ENCODE data around the gene MGRN1. TPM values are rescaled to one million over a fixed set of nuclear protein-coding genes. Genes with fewer than 3 reads are reported as not detected.

Gene MGRN1
- total RNA-seq, 4 donors from 2014 or later, result 40.3 to 75.6 (median 48.5) TPM

GRCh38 chr16:4641895-4642294 lies 17.3 kb downstream of the MGRN1 start:
- no peak for DNase-seq (ENCODE audit: extremely low spot score)
- H3K4me3 ChIP-seq, result no peak overlapping the region
- peaks cover 0 to 43% (median 6%) of the 10 kb centered on the region in 4 donors for H3K36me3 ChIP-seq
- intact Hi-C loops (cut with DNase I), result no loop called here
- WGBS, result 91% methylated on average over 14 of the region's 14 CpGs
- peaks cover 6 to 46% (median 26%) of the 10 kb centered on the region in 4 donors for H3K4me1 ChIP-seq
- H3K27ac ChIP-seq (replicated peaks in 1 of 4), result no peak overlapping the region
- no peaks in the 10 kb centered on the region for H3K27me3 ChIP-seq
- no peaks in the 10 kb centered on the region for H3K9me3 ChIP-seq
- TF ChIP-seq EP300 (IDR thresholded peaks at IDR 0.05) (no peak), CTCF (IDR thresholded peaks at IDR 0.05) (no peak), POLR2A (IDR thresholded peaks at IDR 0.05; ENCODE audit: low read depth) (no peak), POLR2AphosphoS5 (IDR thresholded peaks at IDR 0.05) (no peak)

GRCh38 chr16:4646773-4647643 lies 22.4 kb downstream of the MGRN1 start:
- H3K4me1 ChIP-seq, result peaks cover 0 to 12% (median 3%) of the 10 kb centered on the region in 4 donors
- no peak overlapping the region for H3K4me3 ChIP-seq
- H3K9me3 ChIP-seq, result no peaks in the 10 kb centered on the region
- 97% methylated on average over 9 of the region's 22 CpGs for WGBS
- H3K27me3 ChIP-seq, result no peaks in the 10 kb centered on the region
- intact Hi-C loops (cut with DNase I), result no loop called here
- TF ChIP-seq EP300 (IDR thresholded peaks at IDR 0.05) (no peak), CTCF (IDR thresholded peaks at IDR 0.05) (no peak), POLR2A (IDR thresholded peaks at IDR 0.05; ENCODE audit: low read depth) (no peak), POLR2AphosphoS5 (IDR thresholded peaks at IDR 0.05) (no peak)
- peaks cover 10 to 49% (median 27%) of the 10 kb centered on the region in 4 donors for H3K36me3 ChIP-seq
- no peak for DNase-seq (ENCODE audit: extremely low spot score)
- H3K27ac ChIP-seq (replicated peaks in 1 of 4), result no peak overlapping the region

GRCh38 chr16:4647644-4647980 lies 23.0 kb downstream of the MGRN1 start:
- Histone ChIP-seq H3K4me3 (no peak overlapping the region), H3K4me1 (peaks cover 0 to 12% (median 3%) of the 10 kb centered on the region in 4 donors), H3K36me3 (peaks cover 15 to 55% (median 33%) of the 10 kb centered on the region in 4 donors), H3K9me3 (no peaks in the 10 kb centered on the region), H3K27me3 (no peaks in the 10 kb centered on the region), H3K27ac (replicated peaks in 1 of 4) (no peak overlapping the region)
- DNase-seq (ENCODE audit: extremely low spot score), result no peak
- intact Hi-C loops (cut with DNase I), result no loop called here
- 96% methylated on average over 8 of the region's 8 CpGs for WGBS
- TF ChIP-seq CTCF (IDR thresholded peaks at IDR 0.05), result no peak
- no peak for TF ChIP-seq POLR2AphosphoS5 (IDR thresholded peaks at IDR 0.05)
- TF ChIP-seq POLR2A (IDR thresholded peaks at IDR 0.05; ENCODE audit: low read depth), result no peak
- no peak for TF ChIP-seq EP300 (IDR thresholded peaks at IDR 0.05)

DNA sequence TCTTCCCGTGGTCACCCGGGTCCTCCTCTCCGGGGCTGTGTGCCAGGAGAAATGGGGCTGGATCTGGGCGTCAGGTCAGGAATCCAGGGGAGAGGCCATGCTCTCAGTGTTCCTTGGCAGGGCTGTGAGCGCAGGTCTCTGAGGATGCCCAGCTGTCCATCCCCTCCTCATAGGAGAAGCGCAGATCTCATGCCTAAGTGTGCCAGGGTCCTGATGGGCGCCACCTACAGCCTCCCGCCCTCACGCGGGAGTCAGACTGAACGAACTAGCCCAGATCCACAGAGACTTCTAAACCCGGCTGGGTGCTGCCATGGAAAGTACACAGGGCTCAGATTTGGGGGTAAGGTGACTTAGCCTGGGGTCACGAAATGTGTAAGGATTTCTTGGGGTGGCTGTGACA lies 24.3 kb downstream of the MGRN1 start:
- H3K36me3 ChIP-seq, result peaks cover 25 to 68% (median 46%) of the 10 kb centered on the region in 4 donors
- 88% methylated on average over 11 of the region's 13 CpGs for WGBS

More for the DNA sequence above, 24.3 kb downstream of the MGRN1 start:
- H3K27ac ChIP-seq (replicated peaks in 1 of 4), result no peak overlapping the region
- no peak for TF ChIP-seq CTCF (IDR thresholded peaks at IDR 0.05)
- H3K4me1 ChIP-seq, result peaks cover 0 to 12% (median 3%) of the 10 kb centered on the region in 4 donors
- no peak for DNase-seq (ENCODE audit: extremely low spot score)
- no peaks in the 10 kb centered on the region for H3K27me3 ChIP-seq
- no peaks in the 10 kb centered on the region for H3K9me3 ChIP-seq
- intact Hi-C loops (cut with DNase I), result no loop called here
- H3K4me3 ChIP-seq, result no peak overlapping the region

Data from esophagus muscularis mucosa (tissue), 4 donors.